Panc1 (cell line): Measurements from ENCODE around the gene TBC1D23.

Experiments
- POLR2AphosphoS5 ChIP-seq: IDR thresholded peaks from 2 replicates; pipeline ENCODE4 v1.6.1; 2012; ENCODE audit warnings: mild to moderate bottlenecking, low read depth, low read length, moderate library complexity
- SIN3A ChIP-seq: IDR thresholded peaks from 2 replicates; pipeline ENCODE4 v1.6.1; 2012; ENCODE audit warnings: low read depth, mild to moderate bottlenecking, low read length, moderate library complexity, borderline replicate concordance; ENCODE audit not compliant: insufficient read depth
- TCF7L2 ChIP-seq: IDR thresholded peaks from 2 replicates; pipeline ENCODE4 v1.6.1; 2011; ENCODE audit warnings: mild to moderate bottlenecking, low read depth, low read length, inconsistent platforms
- TF ChIP-seq, protein P1 (sequence below): fragments of 450-650 bp; IDR thresholded peaks from 2 replicates; pipeline ENCODE4 v1.5.1; 2017; ENCODE audit warnings: mild to moderate bottlenecking
- TF ChIP-seq, protein P2 (sequence below), 2 experiments: IDR thresholded peaks; 2 replicates each; pipeline ENCODE4 v1.6.1; 2011 to 2012; ENCODE audit warnings: low read depth in 2 of 2, control low read depth in 1 of 2, low read length in 1 of 2, mild to moderate bottlenecking in 1 of 2, moderate library complexity in 1 of 2; ENCODE audit not compliant: insufficient read depth in 1 of 2

DNA sequence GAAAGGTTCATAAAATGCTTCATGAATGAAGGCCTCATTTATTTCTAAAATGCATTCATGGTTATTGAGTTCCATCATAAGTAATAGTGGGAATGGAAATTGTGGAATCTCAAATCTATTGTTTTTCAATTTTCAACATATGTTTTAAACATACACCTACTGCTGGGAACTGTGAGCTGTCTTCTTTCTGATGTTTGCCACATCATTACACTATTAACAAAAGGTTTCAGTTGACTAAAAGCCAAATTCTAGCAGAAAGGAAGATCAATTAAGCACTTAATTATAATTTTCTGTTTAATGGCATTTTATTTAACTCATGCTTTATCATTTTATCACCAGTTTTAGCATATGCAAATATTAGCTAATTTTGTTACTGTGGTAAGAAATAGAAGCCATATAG is 13.8 kb upstream of the TBC1D23 start:
- TF ChIP-seq, protein P1, sequence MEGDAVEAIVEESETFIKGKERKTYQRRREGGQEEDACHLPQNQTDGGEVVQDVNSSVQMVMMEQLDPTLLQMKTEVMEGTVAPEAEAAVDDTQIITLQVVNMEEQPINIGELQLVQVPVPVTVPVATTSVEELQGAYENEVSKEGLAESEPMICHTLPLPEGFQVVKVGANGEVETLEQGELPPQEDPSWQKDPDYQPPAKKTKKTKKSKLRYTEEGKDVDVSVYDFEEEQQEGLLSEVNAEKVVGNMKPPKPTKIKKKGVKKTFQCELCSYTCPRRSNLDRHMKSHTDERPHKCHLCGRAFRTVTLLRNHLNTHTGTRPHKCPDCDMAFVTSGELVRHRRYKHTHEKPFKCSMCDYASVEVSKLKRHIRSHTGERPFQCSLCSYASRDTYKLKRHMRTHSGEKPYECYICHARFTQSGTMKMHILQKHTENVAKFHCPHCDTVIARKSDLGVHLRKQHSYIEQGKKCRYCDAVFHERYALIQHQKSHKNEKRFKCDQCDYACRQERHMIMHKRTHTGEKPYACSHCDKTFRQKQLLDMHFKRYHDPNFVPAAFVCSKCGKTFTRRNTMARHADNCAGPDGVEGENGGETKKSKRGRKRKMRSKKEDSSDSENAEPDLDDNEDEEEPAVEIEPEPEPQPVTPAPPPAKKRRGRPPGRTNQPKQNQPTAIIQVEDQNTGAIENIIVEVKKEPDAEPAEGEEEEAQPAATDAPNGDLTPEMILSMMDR = no peak
- no peak for TF ChIP-seq POLR2AphosphoS5
- TF ChIP-seq, protein P2, sequence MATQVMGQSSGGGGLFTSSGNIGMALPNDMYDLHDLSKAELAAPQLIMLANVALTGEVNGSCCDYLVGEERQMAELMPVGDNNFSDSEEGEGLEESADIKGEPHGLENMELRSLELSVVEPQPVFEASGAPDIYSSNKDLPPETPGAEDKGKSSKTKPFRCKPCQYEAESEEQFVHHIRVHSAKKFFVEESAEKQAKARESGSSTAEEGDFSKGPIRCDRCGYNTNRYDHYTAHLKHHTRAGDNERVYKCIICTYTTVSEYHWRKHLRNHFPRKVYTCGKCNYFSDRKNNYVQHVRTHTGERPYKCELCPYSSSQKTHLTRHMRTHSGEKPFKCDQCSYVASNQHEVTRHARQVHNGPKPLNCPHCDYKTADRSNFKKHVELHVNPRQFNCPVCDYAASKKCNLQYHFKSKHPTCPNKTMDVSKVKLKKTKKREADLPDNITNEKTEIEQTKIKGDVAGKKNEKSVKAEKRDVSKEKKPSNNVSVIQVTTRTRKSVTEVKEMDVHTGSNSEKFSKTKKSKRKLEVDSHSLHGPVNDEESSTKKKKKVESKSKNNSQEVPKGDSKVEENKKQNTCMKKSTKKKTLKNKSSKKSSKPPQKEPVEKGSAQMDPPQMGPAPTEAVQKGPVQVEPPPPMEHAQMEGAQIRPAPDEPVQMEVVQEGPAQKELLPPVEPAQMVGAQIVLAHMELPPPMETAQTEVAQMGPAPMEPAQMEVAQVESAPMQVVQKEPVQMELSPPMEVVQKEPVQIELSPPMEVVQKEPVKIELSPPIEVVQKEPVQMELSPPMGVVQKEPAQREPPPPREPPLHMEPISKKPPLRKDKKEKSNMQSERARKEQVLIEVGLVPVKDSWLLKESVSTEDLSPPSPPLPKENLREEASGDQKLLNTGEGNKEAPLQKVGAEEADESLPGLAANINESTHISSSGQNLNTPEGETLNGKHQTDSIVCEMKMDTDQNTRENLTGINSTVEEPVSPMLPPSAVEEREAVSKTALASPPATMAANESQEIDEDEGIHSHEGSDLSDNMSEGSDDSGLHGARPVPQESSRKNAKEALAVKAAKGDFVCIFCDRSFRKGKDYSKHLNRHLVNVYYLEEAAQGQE (IDR thresholded peaks at IDR 0.05; ENCODE audit: insufficient read depth in 1 of 2, low read depth in 2 of 2, low read length in 1 of 2) = no peak
- TF ChIP-seq SIN3A = no peak
- TF ChIP-seq TCF7L2 = no peak
